ENCODE measurements around the gene MARCKS. TPM values are rescaled to one million over a fixed set of nuclear protein-coding genes. Genes with fewer than 3 reads are reported as not detected.

Gene MARCKS
- total RNA-seq (2014; rRNA removed; shearing (Covaris generic)), result 152 and 167 TPM in 2 replicates

- H3K36me3 ChIP-seq, result peaks cover 9% of the 10 kb centered on the region
- H3K9me3 ChIP-seq (replicated peaks), result no peaks in the 10 kb centered on the region
- no peaks in the 10 kb centered on the region for H3K27me3 ChIP-seq
- peak within 1 kb of the TSS; percentile 98 for H3K4me3 ChIP-seq
- H3K4me1 ChIP-seq, result no peaks in the 10 kb centered on the region
- H3K27ac ChIP-seq, result peak within 1 kb of the TSS; percentile 99
- peak; percentile 90 to 93 for DNase-seq
Measured at GRCh38 chr6:113856625-113857555, at the start of gene MARCKS. Gene MARCKS, plus strand, starts transcription at chr6:113857345. Its CDS starts 401 bp downstream, at chr6:113857746.

- H3K9me3 ChIP-seq (replicated peaks), result no peaks in the 10 kb centered on the region
- H3K27me3 ChIP-seq, result no peaks in the 10 kb centered on the region
- H3K4me1 ChIP-seq, result no peaks in the 10 kb centered on the region
- no peak for DNase-seq
- H3K4me3 ChIP-seq, result no peak overlapping the region
- no peak overlapping the region for H3K27ac ChIP-seq
- H3K36me3 ChIP-seq, result no peaks in the 10 kb centered on the region
Measured at GRCh38 chr6:113809826-113810225, 47.3 kb upstream of the MARCKS start.

GRCh38 chr6:113813142-113813541 lies 44.0 kb upstream of the MARCKS start:
- Histone ChIP-seq H3K27me3 (no peaks in the 10 kb centered on the region), H3K27ac (no peak overlapping the region), H3K4me3 (no peak overlapping the region), H3K4me1 (no peaks in the 10 kb centered on the region), H3K36me3 (no peaks in the 10 kb centered on the region), H3K9me3 (replicated peaks) (no peaks in the 10 kb centered on the region)
- no peak for DNase-seq

GRCh38 chr6:113818578-113818977 lies 38.6 kb upstream of the MARCKS start:
- H3K27ac ChIP-seq, result no peak overlapping the region

GRCh38 chr6:113819169-113819830 lies 37.8 kb upstream of the MARCKS start:
- no peaks in the 10 kb centered on the region for H3K36me3 ChIP-seq
- H3K4me1 ChIP-seq, result peaks cover 3% of the 10 kb centered on the region; the same call in 1 of the 2 replicates
- no peak overlapping the region for H3K27ac ChIP-seq
- H3K4me3 ChIP-seq, result no peak overlapping the region
- no peaks in the 10 kb centered on the region for H3K9me3 ChIP-seq (replicated peaks)
- no peak for DNase-seq
- H3K27me3 ChIP-seq, result no peaks in the 10 kb centered on the region

More at GRCh38 chr6:113818578-113818977, 38.6 kb upstream of the MARCKS start:
- Histone ChIP-seq H3K4me3 (no peak overlapping the region), H3K36me3 (no peaks in the 10 kb centered on the region), H3K9me3 (replicated peaks) (no peaks in the 10 kb centered on the region), H3K4me1 (peaks cover 2% of the 10 kb centered on the region; the same call in 1 of the 2 replicates), H3K27me3 (no peaks in the 10 kb centered on the region)
- no peak for DNase-seq

- Histone ChIP-seq H3K27me3 (no peaks in the 10 kb centered on the region), H3K36me3 (no peaks in the 10 kb centered on the region), H3K9me3 (replicated peaks) (no peaks in the 10 kb centered on the region), H3K27ac (no peak overlapping the region), H3K4me3 (no peak overlapping the region), H3K4me1 (peaks cover 16% of the 10 kb centered on the region)
- DNase-seq, result no peak
Measured at GRCh38 chr6:113820761-113821160, 36.4 kb upstream of the MARCKS start.

- H3K27ac ChIP-seq, result no peak overlapping the region
- H3K4me3 ChIP-seq, result no peak overlapping the region
- no peak for DNase-seq
- H3K4me1 ChIP-seq, result peaks cover 22% of the 10 kb centered on the region
- no peaks in the 10 kb centered on the region for H3K9me3 ChIP-seq (replicated peaks)
- no peaks in the 10 kb centered on the region for H3K27me3 ChIP-seq
- H3K36me3 ChIP-seq, result no peaks in the 10 kb centered on the region
Measured at GRCh38 chr6:113821445-113821844, 35.7 kb upstream of the MARCKS start.

GRCh38 chr6:113823916-113824315 lies 33.2 kb upstream of the MARCKS start:
- Histone ChIP-seq H3K9me3 (replicated peaks) (no peaks in the 10 kb centered on the region), H3K4me3 (peak overlapping the region; percentile 33), H3K27ac (peak overlapping the region; percentile 82), H3K27me3 (no peaks in the 10 kb centered on the region), H3K36me3 (no peaks in the 10 kb centered on the region), H3K4me1 (peaks cover 35% of the 10 kb centered on the region)
- DNase-seq, result peak in 1 of 2 experiments; percentile 40

GRCh38 chr6:113824411-113824810 lies 32.7 kb upstream of the MARCKS start:
- H3K27ac ChIP-seq, result peak overlapping the region; percentile 82

GRCh38 chr6:113824866-113825265 lies 32.3 kb upstream of the MARCKS start:
- Histone ChIP-seq H3K4me3 (peak overlapping the region; percentile 33; the same call in 1 of the 2 replicates), H3K4me1 (peaks cover 40% of the 10 kb centered on the region), H3K27ac (peak overlapping the region; percentile 82), H3K36me3 (no peaks in the 10 kb centered on the region), H3K27me3 (no peaks in the 10 kb centered on the region), H3K9me3 (replicated peaks) (no peaks in the 10 kb centered on the region)
- DNase-seq, result no peak

More at GRCh38 chr6:113824411-113824810, 32.7 kb upstream of the MARCKS start:
- Histone ChIP-seq H3K27me3 (no peaks in the 10 kb centered on the region), H3K4me1 (peaks cover 39% of the 10 kb centered on the region), H3K9me3 (replicated peaks) (no peaks in the 10 kb centered on the region), H3K36me3 (no peaks in the 10 kb centered on the region), H3K4me3 (peak overlapping the region; percentile 33)
- peak; percentile 65 to 75 for DNase-seq

- peak; percentile 96 to 97 for DNase-seq
- H3K9me3 ChIP-seq (replicated peaks), result no peaks in the 10 kb centered on the region
- no peaks in the 10 kb centered on the region for H3K36me3 ChIP-seq
- H3K27me3 ChIP-seq, result no peaks in the 10 kb centered on the region
- H3K4me1 ChIP-seq, result peaks cover 40% of the 10 kb centered on the region
- H3K27ac ChIP-seq, result peak overlapping the region; percentile 82
- no peak overlapping the region for H3K4me3 ChIP-seq
Measured at GRCh38 chr6:113825781-113826180, 31.4 kb upstream of the MARCKS start.

- H3K27ac ChIP-seq, result no peak overlapping the region
- H3K27me3 ChIP-seq, result no peaks in the 10 kb centered on the region
- peaks cover 36% of the 10 kb centered on the region for H3K4me1 ChIP-seq
- no peaks in the 10 kb centered on the region for H3K9me3 ChIP-seq (replicated peaks)
- DNase-seq, result peak in 1 of 2 experiments; percentile 26
- H3K4me3 ChIP-seq, result no peak overlapping the region
- H3K36me3 ChIP-seq, result no peaks in the 10 kb centered on the region
Measured at GRCh38 chr6:113828984-113829695, 28.0 kb upstream of the MARCKS start.

GRCh38 chr6:113829696-113830045 lies 27.5 kb upstream of the MARCKS start:
- no peaks in the 10 kb centered on the region for H3K9me3 ChIP-seq (replicated peaks)
- H3K27me3 ChIP-seq, result no peaks in the 10 kb centered on the region
- H3K4me1 ChIP-seq, result peaks cover 33% of the 10 kb centered on the region
- no peak overlapping the region for H3K4me3 ChIP-seq
- H3K36me3 ChIP-seq, result no peaks in the 10 kb centered on the region
- H3K27ac ChIP-seq, result no peak overlapping the region
- no peak for DNase-seq

- DNase-seq, result no peak
- Histone ChIP-seq H3K4me3 (no peak overlapping the region), H3K27me3 (no peaks in the 10 kb centered on the region), H3K9me3 (replicated peaks) (no peaks in the 10 kb centered on the region), H3K27ac (no peak overlapping the region), H3K36me3 (no peaks in the 10 kb centered on the region), H3K4me1 (peaks cover 29% of the 10 kb centered on the region)
Measured at GRCh38 chr6:113830140-113830539, 27.0 kb upstream of the MARCKS start.

Measured in SJCRH30 (cell line).